K562 (cell line): ENCODE data around the gene TENT4B. TPM values are rescaled to one million over a fixed set of nuclear protein-coding genes. Genes with fewer than 3 reads are reported as not detected.

Source experiments
- EP400 ChIP-seq: fragments of 450-650 bp; IDR thresholded peaks from 2 replicates; pipeline ENCODE4 v1.6.1; 2017; ENCODE audit warnings: antibody characterized with exemption, mild to moderate bottlenecking, moderate library complexity
- FOSL1 ChIP-seq: fragments of 200-800 bp; sonication (Bioruptor generic); conservative IDR thresholded peaks from 2 replicates; pipeline ENCODE4 v1.6.1; 2016; ENCODE audit warnings: missing genetic modification characterization, missing compliant biosample characterization
- RBFOX2 ChIP-seq: fragments of 200-400 bp; formaldehyde crosslinking; IDR thresholded peaks from 2 replicates; pipeline ENCODE4 v1.6.1; 2017; ENCODE audit warnings: low read depth, mild to moderate bottlenecking, low read length, moderate library complexity
- TFAM ChIP-seq: fragments of 250-450 bp; sonication (Bioruptor Pico); conservative IDR thresholded peaks from 2 replicates; pipeline ENCODE4 v1.5.0; 2021; ENCODE audit warnings: mild to moderate bottlenecking, moderate library complexity
- ZNF445 ChIP-seq: fragments of 250-450 bp; sonication (Bioruptor Pico); IDR thresholded peaks from 2 replicates; pipeline ENCODE4 v1.4.0; 2020; ENCODE audit warnings: low read depth, mild to moderate bottlenecking, moderate library complexity
- ZNF699 ChIP-seq: fragments of 250-450 bp; sonication (Bioruptor Pico); IDR thresholded peaks from 2 replicates; pipeline ENCODE4 v1.8.0; 2021; ENCODE audit warnings: mild to moderate bottlenecking, moderate library complexity; ENCODE audit not compliant: insufficient replicate concordance
- polyA plus RNA-seq, 8 experiments: library from polyadenylated mRNA; depleted of rRNA in 4 of 8; stranded (reverse) in 5 of 8; unstranded in 3 of 8; fragments of >200 nt; fragmentation: Nextera tagmentation in 2 of 8; fragmentation: Illumina TruSeq in 1 of 8; extraction: Ambion mirVana in 2 of 8; extraction: Trizol in 1 of 8; gene quantifications; 2 replicates each; pipeline versions ENCODE4 v1.2.1 to v1.2.3, GENCODE V29; 2011 to 2014; ENCODE audit warnings: inconsistent platforms in 1 of 8, missing spikeins in 1 of 8
- total RNA-seq, 7 experiments: library from RNA; depleted of rRNA in 6 of 7; stranded (reverse); fragments of >200 nt in 6 of 7; fragmentation: Illumina TruSeq in 2 of 7; extraction: Trizol in 2 of 7; gene quantifications; 2 replicates each; pipeline versions ENCODE4 v1.2.1 to v1.2.3, GENCODE V29; 2011 to 2021; ENCODE audit warnings: low replicate concordance in 1 of 7
- TF ChIP-seq, protein P1 (sequence below): fragments of 450-650 bp; IDR thresholded peaks from 2 replicates; pipeline ENCODE4 v1.7.0; 2016; ENCODE audit warnings: borderline replicate concordance
- TF ChIP-seq, protein P2 (sequence below): IDR thresholded peaks from 2 replicates; pipeline ENCODE4 v1.6.1; 2012; ENCODE audit warnings: low read depth, low read length, improper control_type of control experiment, borderline replicate concordance
- TF ChIP-seq, protein P3 (sequence below), 2 experiments: fragments of 450-650 bp; IDR thresholded peaks; 2 replicates each; pipeline ENCODE4 v1.6.1; 2016; ENCODE audit warnings: mild to moderate bottlenecking in 2 of 2, borderline replicate concordance in 1 of 2, low read depth in 1 of 2, moderate library complexity in 1 of 2
- TF ChIP-seq, protein P4 (sequence below): fragments of 250-450 bp; sonication (Bioruptor Pico); IDR thresholded peaks from 2 replicates; pipeline ENCODE4 v1.4.0; 2020; ENCODE audit warnings: mild to moderate bottlenecking

TENT4B gene
- total and polyA plus RNA-seq, 9 of the 15 experiments (the other 6 are each of a cell fraction or from before 2014, with no cell fraction given) = 5.2 to 8.4 (median 7.0) TPM

DNA sequence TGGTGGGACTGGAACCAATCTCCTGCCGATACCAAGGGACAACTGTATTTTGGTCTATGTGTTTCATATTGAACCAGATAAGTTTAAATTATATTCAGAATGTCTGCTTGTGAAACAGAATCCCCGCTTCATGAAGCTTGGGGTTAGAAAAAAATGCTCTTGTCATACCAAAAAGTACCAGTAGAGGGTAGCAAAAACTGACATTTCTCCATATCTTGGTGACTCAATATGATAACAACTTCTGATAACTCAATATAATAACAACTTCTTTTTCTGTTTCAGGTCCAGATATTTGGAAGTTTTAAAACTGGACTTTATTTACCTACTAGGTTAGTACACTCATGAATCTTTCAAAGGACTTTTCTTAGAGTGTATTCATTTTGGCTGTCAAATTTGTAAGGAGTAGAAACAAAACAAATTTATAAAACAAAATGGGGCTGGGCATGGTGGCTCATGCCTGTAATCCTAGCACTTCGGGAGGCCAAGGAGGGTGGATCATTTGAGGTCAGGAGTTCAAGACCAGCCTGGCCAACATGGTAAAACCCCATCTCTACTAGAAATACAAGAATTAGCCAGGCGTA, 60.9 kb downstream of the TENT4B start (continued):
- TF ChIP-seq, protein P1, sequence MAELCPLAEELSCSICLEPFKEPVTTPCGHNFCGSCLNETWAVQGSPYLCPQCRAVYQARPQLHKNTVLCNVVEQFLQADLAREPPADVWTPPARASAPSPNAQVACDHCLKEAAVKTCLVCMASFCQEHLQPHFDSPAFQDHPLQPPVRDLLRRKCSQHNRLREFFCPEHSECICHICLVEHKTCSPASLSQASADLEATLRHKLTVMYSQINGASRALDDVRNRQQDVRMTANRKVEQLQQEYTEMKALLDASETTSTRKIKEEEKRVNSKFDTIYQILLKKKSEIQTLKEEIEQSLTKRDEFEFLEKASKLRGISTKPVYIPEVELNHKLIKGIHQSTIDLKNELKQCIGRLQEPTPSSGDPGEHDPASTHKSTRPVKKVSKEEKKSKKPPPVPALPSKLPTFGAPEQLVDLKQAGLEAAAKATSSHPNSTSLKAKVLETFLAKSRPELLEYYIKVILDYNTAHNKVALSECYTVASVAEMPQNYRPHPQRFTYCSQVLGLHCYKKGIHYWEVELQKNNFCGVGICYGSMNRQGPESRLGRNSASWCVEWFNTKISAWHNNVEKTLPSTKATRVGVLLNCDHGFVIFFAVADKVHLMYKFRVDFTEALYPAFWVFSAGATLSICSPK = no peak
- TF ChIP-seq ZNF445 (CRISPR knock-in tag) = no peak
- TF ChIP-seq, protein P2, sequence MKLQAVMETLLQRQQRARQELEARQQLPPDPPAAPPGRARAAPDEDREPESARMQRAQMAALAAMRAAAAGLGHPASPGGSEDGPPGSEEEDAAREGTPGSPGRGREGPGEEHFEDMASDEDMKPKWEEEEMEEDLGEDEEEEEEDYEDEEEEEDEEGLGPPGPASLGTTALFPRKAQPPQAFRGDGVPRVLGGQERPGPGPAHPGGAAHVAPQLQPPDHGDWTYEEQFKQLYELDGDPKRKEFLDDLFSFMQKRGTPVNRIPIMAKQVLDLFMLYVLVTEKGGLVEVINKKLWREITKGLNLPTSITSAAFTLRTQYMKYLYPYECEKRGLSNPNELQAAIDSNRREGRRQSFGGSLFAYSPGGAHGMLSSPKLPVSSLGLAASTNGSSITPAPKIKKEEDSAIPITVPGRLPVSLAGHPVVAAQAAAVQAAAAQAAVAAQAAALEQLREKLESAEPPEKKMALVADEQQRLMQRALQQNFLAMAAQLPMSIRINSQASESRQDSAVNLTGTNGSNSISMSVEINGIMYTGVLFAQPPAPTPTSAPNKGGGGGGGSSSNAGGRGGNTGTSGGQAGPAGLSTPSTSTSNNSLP = peak; percentile 93
- TF ChIP-seq, protein P3, sequence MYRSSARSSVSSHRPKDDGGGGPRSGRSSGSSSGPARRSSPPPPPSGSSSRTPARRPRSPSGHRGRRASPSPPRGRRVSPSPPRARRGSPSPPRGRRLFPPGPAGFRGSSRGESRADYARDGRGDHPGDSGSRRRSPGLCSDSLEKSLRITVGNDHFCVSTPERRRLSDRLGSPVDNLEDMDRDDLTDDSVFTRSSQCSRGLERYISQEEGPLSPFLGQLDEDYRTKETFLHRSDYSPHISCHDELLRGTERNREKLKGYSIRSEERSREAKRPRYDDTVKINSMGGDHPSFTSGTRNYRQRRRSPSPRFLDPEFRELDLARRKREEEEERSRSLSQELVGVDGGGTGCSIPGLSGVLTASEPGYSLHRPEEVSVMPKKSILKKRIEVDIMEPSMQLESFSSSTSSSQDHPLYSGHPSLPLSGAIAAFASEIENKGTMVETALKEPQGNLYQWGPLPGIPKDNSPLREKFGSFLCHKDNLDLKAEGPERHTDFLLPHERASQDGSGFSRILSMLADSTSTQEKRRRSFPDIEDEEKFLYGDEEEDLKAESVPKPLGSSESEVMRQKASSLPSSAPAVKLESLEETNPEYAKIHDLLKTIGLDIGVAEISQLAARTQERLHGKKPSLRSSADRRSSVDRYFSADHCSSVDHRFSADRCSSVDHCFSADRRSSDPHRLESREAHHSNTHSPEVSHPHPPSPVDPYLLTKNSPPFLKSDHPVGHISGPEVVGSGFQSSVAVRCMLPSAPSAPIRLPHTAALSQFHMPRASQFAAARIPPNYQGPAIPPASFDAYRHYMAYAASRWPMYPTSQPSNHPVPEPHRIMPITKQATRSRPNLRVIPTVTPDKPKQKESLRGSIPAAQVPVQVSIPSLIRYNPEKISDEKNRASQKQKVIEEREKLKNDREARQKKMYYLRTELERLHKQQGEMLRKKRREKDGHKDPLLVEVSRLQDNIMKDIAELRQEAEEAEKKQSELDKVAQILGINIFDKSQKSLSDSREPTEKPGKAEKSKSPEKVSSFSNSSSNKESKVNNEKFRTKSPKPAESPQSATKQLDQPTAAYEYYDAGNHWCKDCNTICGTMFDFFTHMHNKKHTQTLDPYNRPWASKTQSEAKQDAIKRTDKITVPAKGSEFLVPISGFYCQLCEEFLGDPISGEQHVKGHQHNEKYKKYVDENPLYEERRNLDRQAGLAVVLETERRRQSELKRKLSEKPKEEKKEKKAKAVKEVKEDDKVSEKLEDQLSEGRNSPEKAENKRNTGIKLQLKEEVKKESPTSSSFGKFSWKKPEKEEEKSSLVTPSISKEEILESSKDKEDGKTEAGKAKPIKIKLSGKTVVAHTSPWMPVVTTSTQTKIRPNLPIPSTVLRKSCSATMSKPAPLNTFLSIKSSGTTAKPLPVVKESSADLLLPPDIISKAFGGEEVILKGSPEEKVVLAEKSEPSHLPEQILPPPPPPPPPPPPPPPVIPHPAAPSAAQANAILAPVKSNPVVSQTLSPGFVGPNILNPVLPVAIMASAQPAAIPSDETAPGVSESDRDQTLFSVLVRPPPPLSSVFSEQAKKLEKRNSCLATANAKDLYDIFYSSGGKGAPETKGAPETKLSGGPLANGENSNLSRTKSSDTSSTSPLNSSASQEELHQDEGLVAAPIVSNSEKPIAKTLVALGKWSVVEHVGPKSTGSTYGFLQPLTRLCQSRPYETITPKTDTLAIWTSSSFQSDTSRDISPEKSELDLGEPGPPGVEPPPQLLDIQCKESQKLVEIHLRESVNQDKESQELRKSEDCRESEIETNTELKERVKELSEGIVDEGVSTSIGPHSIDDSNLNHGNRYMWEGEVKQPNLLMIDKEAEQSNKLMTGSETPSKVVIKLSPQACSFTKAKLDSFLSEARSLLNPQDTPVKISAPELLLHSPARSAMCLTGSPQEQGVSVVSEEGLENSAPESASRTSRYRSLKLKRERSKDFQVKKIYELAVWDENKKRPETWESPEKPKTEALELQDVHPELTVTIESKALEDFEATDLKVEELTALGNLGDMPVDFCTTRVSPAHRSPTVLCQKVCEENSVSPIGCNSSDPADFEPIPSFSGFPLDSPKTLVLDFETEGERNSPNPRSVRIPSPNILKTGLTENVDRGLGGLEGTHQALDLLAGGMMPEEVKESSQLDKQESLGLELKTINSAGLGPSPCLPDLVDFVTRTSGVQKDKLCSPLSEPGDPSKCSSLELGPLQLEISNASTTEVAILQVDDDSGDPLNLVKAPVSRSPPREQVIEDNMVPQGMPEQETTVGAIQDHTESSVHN (IDR thresholded peaks at IDR 0.05; ENCODE audit: borderline replicate concordance in 1 of 2, low read depth in 1 of 2) = no peak
- TF ChIP-seq FOSL1 (tag) = peak; percentile 89
- TF ChIP-seq, protein P4, sequence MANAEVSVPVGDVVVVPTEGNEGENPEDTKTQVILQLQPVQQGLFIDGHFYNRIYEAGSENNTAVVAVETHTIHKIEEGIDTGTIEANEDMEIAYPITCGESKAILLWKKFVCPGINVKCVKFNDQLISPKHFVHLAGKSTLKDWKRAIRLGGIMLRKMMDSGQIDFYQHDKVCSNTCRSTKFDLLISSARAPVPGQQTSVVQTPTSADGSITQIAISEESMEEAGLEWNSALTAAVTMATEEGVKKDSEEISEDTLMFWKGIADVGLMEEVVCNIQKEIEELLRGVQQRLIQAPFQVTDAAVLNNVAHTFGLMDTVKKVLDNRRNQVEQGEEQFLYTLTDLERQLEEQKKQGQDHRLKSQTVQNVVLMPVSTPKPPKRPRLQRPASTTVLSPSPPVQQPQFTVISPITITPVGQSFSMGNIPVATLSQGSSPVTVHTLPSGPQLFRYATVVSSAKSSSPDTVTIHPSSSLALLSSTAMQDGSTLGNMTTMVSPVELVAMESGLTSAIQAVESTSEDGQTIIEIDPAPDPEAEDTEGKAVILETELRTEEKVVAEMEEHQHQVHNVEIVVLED (CRISPR knock-in tag) = no peak
- TF ChIP-seq ZNF699 = no peak
- no peak for TF ChIP-seq TFAM (CRISPR knock-in tag)
- peak; percentile 44 for TF ChIP-seq EP400
- no peak for TF ChIP-seq RBFOX2
